Measurements from ENCODE around the gene PRDM8.
A peak's percentile ranks its signal among the peaks of the same experiment; 100 is the strongest.

Gene PRDM8

DNA sequence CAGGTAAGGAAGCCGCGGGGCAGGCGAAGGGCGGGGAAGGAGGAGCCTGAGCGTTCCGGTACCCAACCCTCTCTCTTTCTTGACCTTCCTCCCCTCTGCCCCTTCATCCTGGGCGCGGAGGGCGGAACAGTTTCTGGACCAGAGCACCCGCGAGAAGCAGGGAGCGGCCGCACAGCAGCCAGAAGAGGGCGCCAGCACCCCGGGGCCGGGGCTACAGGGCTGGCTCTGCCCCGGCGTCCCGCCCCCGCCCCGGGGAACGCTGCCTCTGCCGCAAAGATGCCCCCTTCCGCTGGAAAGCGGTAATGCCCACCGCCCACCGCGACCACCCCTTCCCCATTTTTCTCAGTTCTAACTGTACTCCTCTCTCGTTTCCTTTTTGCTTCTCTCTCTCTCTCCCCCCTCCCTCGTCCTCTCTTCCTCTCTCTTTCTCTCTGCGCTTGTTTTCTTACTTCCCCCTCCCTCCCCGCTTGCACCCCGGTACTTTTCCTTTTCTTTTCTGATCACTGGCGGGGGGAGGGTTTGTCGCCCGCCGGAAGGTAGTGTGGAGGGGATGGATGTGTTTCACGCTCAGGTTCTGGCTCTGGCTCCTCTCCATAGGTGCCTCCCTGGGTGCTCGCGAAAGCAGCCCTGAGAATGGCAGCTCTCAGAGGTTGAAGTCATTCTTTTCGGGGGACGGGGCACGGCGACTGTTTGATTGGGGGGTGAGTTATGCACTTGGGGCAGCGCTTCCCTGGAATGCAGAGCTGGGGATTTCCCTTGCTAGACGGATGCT is 13.1 kb upstream of the PRDM8 start:
- DNase-seq = peak; percentile 70

GRCh38 chr4:80184825-80185756 is 12.2 kb upstream of the PRDM8 start:
- DNase-seq = no peak

- no peak for DNase-seq
Observed at GRCh38 chr4:80185787-80186548, 11.3 kb upstream of the PRDM8 start.

DNA sequence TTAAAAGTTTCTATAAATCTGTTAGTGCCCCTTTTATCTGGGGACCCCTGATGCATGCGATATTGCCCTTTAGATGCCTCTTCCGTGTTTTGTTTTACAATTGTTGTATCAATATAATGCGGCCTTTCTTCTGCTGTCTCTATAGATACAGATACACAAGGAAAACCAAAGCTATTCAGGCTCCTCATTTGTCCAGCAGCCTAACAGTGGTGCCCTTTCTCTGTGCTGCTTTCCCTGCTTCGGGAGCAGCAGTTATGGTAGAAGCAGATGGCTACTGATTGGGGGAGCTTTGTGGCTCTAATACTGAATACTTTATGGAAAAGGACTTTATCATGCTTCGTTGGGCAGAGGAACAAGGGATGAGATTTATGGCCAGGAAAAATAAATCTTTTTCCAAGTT is 10.6 kb upstream of the PRDM8 start:
- no peak for DNase-seq

GRCh38 chr4:80187677-80188076 is 9.6 kb upstream of the PRDM8 start:
- no peak for DNase-seq

DNA sequence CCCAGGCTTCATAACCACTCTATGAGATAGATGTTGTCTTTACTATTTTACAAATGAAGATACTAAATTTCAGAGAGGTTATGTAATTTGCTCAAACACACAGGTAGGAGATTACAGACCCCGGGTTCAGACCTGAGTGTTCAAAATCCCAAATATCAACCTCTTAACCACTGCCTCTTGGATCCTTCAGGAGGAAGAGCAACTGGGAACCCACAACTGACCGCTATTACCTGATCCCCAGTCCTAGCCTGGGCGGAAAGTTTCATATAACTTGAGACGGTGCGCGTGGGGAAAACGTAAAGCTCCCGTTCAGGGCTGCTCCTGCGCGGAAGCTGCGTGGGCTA is 8.9 kb upstream of the PRDM8 start:
- no peak for DNase-seq

DNA sequence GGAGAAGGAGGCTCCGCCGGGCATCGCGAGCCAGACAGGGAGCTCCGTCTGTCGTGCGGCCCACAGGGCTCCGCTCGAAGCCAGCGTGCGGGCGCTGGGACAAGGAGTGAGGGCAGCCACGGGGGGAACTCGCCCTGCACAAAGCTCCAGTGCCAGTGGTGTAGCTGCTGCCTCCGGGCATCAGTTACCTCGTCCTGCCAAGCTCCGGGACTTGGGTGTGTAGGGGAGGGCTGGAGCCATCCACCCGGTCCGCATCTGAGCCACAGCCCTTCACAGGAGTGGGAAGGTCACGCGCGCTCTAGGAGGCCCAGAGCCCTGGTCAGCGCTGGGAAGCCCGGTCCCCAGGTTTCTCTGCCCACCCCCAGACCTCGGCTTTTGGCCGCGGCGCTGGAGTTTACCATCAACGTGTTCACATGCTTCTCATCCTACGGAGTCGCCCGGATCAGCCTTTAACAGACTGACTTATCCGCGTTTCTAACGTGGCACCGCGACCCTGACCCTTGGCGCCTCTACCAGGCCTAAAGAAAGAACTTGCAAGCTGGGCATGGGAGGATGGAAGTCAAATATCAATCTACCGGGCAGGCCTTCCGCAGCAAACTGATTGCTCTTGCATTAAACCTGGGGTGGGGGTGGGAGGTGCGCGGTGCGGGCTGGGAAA is 8.4 kb upstream of the PRDM8 start:
- DNase-seq = no peak

GRCh38 chr4:80189581-80189955 is 7.7 kb upstream of the PRDM8 start:
- no peak for DNase-seq

DNA sequence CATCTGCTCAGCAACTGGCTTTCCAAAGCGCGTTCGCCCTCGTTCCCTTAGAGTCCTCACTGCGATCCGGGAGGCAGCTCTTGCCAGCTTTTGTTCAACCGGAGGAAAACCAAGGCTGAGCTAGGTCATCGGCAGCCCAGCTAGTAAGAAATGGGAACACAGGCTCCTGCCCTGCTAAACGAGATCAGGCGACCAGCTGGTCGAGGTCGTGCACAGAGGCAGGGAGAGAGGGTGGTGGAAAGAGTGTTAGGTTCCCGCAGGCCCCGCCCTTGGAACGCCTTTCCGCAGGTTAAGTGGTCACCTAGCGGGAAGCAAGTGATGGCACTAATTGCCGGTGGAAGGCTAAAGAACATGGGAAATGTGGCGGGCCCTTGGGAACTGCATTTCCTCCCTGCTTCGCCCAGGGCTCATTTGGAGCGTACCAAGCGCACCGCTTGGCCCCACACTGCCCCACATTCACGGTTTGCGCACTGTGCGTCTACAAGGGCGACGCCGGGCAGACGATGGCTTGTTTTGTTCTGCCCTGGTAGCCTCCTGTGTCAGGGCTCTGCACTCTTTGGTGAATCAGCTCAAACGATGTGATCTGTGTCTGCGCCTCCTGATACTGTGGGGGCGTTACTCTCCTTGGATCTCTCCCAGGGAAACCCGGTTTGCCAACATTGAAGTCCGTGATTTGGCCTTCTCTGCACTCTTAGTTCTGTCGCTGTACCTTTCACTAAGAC is 7.2 kb upstream of the PRDM8 start:
- DNase-seq = no peak

DNA sequence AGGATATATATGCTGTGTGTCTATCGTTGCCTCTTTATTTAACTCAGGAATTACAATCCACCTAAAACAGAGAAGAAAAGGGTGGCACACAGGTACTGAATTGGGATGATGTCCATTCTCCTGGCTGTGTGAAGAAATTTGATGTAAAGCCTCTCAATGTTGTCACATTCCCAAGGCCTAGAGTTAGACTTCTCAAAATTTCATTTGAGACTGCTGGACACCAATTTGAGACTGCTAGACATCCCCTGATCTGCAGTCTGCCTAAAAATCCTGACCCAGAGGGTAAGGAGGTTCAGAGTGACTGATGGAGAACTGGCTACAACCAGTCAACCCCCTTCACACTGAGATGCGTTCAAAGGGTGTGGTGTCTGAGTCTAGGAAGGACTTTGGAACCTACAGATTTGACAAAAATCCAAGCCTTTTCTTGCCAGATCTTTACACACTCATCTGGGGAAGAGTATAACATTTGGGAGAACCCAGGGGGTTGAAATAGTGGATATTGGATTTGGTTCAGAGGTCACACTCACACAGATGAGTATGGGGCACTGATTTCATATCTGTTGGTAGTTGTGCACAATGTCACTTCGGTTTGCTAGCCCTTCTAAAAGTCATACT is 4.9 kb upstream of the PRDM8 start:
- no peak for DNase-seq

- no peak for DNase-seq
Observed at GRCh38 chr4:80192937-80193336, 4.4 kb upstream of the PRDM8 start.

DNA sequence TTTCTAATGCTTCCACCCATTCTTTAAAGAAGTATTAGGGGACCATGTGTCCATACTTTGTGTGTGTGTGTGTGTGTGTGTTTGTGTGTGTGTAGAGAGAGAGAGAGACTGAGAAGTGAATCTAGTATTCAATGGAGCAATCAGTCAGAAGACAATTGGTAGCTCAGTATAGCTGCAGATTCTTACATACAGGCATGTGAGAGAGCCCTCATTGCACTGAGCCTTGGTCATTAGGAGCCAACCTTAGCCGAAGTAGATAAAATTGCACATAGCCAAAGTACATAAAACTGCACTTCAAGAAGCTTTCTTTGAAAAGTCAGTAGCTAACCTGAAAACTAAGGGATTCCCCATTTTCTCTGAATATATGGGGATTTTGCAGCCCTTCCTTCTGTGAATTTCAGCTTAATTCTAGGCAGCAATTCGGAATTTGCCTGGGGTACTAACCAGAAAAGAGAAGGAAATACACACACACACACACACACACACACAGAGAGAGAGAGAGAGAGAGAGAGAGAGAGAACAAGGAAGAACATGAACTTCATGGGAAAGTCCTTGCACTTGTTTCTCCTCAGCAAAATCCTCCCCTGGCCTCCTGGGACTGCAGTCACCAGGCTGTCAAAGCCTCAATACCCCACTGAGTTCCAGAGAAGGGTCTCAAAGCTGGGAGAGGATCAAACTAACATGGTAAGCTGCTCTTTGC is 1.7 kb upstream of the PRDM8 start:
- DNase-seq = no peak

GRCh38 chr4:80196259-80196921 is 913 bp upstream of the PRDM8 start:
- no peak for DNase-seq

- DNase-seq = no peak
Observed at GRCh38 chr4:80197601-80198440, 518 bp downstream of the PRDM8 start.

GRCh38 chr4:80198441-80198837 is 1.1 kb downstream of the PRDM8 start:
- no peak for DNase-seq

- no peak for DNase-seq
Observed at GRCh38 chr4:80199004-80199560, 1.8 kb downstream of the PRDM8 start.

GRCh38 chr4:80199947-80200346 is 2.6 kb downstream of the PRDM8 start:
- DNase-seq = no peak

- no peak for DNase-seq
Observed at GRCh38 chr4:80201252-80202151, 4.2 kb downstream of the PRDM8 start.

Measured in NCI-H774 (cell line).